ENCODE data around the gene TAF7.

GRCh38 chr5:141342773-141343172, 22.2 kb upstream of the TAF7 start:
- no peak for TF ChIP-seq CTCF (IDR thresholded peaks at IDR 0.05; ENCODE audit: low read depth, low read length, poor library complexity, severe bottlenecking)
- TF ChIP-seq EZH2phosphoT487 (IDR thresholded peaks at IDR 0.05; ENCODE audit: borderline replicate concordance, low read length) = no peak

Measured in DOHH2 (cell line).